GM18867 (cell line): ENCODE results near the gene STPG3.

Experiments
- ATAC-seq: cut with Tn5 transposase; IDR thresholded peaks from one replicate; pipeline ENCODE4 v1.9.1; 2021; ENCODE audit warnings: mild to moderate bottlenecking, moderate library complexity; ENCODE audit not compliant: unreplicated experiment

STPG3 gene

GRCh38 chr9:137299203-137299565 lies 48.1 kb downstream of the STPG3 start:
- no peak for ATAC-seq

- ATAC-seq = no peak
Measured at GRCh38 chr9:137299938-137300337, 48.9 kb downstream of the STPG3 start.

GRCh38 chr9:137300567-137301080 lies 49.5 kb downstream of the STPG3 start:
- ATAC-seq = no peak

- peak; percentile 13 for ATAC-seq
Measured at GRCh38 chr9:137301081-137301947, 50.2 kb downstream of the STPG3 start.

- ATAC-seq = peak; percentile 70
Measured at GRCh38 chr9:137302118-137302448, 51.0 kb downstream of the STPG3 start, which contains the start of gene NRARP. TSS of gene NRARP (minus strand) at chr9:137302271. CDS start at chr9:137301928, 343 bp downstream.

GRCh38 chr9:137302449-137303150 lies 51.5 kb downstream of the STPG3 start:
- peak; percentile 42 for ATAC-seq
